HG02885 (cell line): ENCODE results near the gene ZDHHC8.

Experiments used
- ATAC-seq: cut with Tn5 transposase; IDR thresholded peaks from one replicate; pipeline ENCODE4 v1.9.1; 2021; ENCODE audit warnings: mild to moderate bottlenecking; ENCODE audit not compliant: unreplicated experiment, poor library complexity

Gene ZDHHC8

DNA sequence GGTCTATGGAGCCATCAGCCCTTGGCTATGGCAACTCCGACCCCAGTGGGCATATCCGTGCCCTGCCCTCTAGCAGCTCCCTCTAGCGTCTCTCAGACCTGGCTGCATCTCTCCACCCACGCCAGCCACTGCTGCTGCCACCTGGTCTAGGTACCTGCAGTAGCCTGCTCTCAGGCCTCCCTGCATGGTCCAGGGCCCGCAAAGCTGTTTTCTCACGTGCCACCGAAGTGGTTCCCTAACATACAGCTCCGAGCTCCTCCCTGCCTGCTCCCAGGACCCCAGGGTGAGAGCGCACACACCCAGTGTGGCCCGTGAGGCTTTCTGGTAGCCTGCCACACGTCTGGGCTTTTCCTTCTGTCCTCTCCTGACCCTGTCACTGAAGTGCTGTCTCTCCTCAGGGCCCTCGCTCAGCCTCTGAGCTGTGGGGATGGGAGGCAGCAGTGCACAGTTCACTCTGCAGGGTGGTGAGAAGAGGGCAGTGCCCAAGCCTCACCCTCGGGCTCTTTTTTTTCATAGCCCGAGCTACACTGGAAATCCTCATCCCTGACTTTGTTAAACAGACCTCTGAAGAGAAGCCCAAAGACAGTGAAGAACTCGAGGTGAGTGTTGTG, 37.3 kb upstream of the ZDHHC8 start:
- ATAC-seq, result no peak

DNA sequence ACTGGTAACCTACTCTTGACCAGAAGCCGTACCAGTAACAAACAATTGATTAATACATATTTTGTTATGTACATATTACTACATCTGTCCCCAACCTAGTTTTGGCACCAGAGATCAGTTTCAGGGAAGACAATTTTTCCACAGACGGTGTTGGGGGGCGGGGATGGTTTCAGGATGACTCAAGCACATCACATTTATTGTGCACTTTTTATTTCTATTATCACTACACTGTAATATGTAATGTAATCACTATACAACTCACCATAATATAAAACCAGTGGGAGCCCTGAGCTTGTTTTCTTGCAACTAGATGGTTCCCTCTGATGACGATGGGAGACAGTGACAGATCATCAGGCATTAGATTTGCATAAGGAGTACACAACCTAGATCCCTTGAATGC, 36.1 kb upstream of the ZDHHC8 start:
- ATAC-seq, result no peak

DNA sequence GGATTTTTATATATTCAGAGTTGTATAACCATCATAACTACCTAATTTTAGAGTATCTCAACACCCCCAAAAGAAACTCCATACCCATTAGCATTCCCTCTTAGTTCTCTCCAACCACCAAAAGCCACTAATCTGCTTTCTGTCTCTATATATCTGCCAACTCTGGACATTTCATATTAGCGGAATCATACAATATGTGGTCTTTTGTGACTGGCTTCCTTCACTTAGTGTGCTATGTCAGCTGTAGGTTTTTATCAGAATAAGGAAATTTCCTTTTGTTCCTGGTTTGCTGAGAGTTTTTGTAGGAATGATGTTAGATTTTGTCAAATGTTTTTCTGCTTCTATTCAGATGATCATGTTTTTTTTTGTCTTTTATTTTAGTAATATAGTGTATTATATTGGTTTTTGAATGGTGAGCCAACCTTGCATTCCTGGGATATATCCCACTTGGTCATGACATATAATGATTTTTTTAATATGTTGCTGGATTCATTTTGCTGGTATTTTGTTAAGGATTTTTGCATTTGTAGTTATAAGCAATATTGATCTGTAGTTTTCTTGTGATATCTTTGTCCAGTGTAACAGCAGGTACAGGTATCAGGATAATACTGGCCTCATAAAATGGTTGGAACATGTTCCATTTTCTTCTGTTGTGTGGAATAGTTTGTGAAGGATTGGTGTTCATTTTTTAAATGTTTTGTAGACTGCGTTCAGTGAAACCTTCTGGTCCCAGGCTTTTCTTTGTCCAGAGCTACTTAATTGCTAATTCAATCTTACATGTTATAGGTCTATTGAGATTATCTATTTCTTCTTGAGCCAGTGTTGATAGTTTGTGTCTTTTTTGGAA, 34.8 kb upstream of the ZDHHC8 start:
- ATAC-seq, result no peak

DNA sequence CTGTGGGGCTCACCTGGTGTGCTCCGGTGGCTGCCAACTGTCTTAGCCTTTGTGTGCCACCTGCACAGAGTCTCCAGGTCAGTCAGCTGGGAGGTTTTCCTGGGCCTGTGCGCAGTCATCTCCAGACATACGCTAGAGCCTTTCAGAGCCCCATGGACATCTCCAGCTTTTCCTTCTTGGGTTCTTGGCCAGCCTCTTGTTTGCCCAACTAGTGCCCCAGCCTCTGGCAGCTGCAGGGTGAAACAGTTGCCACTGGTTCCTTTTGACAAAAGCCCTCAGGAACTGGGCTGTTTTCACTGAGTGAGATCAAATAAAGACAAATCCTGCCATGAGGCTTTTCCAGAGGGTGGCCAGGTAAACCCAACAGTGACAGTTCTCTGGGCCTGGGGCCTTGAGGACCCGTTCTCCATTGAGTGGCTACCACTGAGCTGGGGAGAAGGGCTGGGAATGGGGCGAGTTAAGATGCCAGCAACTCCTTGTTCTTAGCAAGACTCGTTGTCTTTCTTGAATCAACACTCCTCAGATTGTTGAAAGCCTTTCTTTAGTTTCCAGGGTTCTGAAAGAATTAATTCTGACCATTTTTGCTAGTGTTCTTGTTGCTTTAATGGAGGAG, 32.4 kb upstream of the ZDHHC8 start:
- ATAC-seq, result no peak

DNA sequence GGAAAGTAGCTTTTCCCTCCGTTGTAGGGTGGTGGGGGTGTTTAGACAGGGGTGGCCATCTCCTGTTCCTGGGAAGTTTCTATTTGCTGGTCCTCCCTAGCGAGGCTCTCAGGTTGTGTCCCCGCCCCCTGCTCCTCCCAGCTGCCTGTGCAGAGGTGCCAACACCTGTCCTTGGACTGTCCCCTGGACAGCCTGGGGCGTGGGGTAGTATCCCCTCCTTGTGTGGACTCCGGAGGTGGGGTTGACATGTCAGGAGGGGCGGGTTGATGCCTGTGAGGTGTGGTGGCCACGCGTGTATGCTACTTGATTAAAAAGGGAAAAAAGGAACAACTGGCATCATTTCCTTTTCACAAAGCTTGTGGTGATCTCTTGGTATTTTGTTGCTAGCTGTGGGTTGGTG, 30.0 kb upstream of the ZDHHC8 start:
- no peak for ATAC-seq

DNA sequence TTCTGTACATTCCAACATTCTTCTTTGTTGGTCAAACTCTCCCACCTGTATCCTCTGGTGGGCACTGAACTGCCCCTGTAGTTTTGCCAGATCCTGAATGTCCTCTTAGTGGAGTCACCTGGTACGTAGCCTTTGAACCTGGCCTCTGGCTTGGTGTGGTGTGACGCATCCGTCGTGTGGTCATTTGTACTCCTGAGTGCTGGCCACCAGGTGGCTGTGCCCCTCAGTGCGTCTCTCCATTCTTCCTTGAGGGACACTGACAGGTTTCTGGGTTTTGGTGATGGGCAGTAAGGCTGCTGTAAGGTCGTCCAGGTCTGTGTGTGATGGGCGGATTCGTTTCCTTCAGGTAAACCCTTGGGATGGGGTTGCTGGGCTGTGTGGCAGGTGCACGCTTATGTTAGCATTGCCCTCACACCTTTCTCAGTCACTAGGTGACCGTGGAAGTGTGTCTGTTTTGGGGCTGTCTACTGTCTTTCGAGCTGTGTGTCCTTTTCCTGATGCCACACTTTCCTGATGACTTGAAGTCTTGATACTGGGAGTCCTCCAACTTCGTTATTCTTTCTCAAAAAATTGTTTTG, 29.3 kb upstream of the ZDHHC8 start:
- ATAC-seq, result no peak

DNA sequence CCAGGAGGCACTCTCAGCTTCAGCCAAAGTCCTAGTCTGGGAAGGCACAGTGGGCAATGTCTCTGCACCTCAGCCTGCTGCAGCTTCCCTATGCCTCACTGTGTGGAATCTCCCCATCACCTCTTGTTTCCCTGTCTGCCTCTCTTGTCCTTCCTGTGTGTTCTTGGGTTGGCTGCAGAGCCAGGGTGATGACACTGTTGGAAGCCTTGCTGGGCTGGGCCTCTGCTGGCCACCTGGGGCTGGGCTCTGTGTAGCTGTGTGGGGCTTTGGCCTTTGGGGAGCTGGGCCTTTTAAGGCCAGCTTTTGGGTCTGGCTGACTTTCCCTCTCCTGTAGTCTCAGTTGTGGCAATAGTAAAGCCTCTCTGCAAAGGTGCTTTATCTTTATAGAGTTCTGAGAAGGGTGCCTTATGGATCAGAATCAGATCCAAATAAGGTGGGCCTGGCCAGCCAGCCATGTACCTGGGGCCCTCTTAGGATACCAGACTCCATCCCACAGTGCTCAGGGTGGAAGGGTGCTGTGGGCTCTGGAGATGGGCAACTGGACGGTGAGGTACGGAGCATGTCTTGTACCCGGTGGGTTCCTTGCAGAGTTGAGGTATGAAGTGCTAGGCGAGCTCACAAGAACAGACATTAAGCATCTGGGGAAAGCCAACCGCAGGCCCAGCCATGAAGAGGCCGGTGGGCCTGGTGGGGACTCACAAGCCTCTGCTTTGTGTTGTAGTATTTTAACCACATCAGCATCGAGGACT, 26.0 kb upstream of the ZDHHC8 start:
- ATAC-seq, result no peak

DNA sequence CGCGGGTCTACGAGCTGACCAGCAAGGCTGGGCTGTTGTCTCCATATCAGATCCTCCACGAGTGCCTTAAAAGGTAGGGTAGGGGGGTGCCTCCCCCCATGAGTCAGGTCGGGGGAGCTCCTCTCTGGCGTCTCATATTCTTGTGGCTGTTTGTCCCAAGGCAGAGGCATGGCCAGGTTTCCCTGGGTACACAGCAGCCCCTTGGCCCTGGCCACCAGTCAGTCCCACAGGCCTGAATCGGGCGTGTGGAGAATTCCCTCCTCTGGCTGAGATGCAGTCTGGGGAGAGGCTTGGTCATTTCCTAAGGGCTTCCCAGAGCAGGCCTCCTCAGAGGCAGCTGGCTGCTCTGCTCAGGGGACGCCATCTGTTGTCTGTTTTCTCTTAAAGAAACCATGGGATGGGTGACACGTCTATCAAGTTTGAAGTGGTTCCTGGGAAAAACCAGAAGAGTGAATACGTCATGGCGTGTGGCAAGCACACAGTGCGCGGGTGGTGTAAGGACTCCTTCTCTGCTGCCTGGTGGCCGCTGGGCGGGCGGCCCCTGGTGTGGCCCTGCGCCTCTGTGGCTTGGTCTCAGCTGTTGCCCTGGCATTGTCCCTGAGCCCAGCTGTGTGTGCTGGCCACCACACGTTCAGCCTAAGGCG, 25.3 kb upstream of the ZDHHC8 start:
- ATAC-seq, result no peak

DNA sequence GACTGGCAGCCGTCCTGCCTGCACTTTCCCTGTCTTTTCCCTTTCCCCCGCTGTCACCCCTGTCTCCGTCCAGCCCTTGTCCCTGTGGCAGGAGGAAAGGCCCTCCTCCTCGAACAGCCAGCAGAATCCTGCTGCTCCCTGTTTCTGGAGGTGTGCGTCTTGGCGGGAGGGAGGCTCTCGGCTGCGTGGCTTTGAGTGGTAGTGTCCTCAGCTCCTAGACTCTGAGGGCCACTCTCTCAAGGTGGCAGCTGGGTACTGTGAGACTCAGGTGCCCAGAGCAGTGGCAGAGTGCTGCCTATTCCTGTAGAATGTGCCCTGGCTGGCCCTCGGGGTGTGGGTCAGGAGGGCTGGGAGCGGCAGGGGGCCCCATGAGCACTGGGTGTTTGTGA, 24.8 kb upstream of the ZDHHC8 start:
- no peak for ATAC-seq

DNA sequence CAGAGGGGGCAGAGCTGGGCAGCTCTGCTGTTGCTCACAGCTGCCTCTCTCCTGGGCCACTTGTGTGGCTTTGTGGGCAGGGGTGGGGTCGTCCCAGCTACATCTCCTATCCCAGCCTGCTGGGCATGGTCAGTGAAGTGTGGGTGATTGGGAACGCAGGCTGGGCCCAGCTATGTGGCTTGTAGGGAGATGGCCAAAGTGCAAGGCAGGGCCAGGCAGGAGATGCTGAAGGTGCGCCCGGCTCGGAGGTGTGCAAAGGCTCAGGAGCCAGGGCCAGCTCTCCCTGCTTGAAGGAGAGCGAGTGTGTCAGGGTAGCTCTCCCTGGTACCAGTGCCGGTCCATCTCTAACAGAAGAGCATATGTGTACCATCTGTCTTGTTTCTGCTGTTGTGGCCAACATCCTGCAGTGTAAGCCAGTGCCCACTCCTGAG, 24.1 kb upstream of the ZDHHC8 start:
- no peak for ATAC-seq

DNA sequence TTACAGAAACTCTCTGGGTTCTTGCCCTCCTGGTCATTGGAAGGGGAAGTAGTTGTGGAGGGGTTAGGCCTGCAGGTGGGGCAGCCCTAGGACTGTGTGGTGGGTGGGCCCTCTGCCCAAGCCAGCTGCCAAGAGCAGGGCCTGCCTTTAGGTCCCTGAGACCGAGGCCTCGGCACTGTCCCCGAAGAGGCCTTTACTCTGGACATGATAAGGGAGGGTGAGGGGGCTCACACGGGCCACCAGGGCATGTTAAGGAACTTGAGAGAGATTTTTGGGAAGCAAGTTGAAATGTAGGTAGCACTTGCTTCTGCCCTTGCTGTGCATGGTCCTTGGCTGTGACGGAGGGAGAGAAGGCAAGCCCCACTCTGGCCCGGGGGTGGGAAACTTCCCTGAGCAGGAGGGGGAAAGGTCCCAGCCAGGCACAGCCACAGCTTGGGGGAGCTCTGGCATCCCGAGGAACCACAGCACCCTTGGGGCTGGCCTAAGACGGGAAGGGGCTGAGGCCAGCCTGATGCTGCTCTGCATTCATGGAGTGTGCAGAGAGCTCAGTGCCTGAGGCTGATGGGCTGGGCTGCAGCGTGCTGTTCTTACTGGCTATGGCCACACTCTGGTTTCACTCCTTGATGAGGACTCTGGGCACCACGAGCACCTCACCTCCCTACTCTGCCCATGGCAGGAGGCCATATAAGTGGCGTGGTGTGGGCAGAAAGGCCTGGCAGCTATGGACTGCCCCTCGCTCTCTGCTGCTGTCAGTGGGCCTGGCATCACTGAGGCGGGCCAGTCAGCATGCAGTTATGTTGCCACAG, 23.4 kb upstream of the ZDHHC8 start:
- ATAC-seq, result no peak

DNA sequence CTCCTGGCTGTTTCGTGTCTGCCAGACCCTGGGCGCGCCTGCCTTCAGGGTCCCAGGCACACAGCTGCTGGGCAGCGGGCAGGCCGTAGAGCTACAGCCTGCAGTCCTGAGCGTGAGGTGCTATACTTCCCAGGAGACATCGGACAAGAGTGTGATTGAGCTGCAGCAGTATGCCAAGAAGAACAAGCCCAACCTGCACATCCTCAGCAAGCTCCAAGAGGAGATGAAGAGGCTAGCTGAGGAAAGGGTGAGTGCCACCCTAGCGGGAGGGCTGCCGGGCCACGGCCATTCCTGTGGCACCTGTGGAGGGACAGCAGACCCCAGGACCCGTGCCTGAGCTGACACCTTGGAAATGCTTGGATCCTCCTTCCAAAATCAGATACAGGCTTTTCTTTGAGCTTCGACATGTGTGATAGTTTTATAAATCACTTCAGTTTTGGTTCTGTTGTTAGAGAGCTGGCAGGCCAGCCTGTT, 22.8 kb upstream of the ZDHHC8 start:
- ATAC-seq, result no peak

DNA sequence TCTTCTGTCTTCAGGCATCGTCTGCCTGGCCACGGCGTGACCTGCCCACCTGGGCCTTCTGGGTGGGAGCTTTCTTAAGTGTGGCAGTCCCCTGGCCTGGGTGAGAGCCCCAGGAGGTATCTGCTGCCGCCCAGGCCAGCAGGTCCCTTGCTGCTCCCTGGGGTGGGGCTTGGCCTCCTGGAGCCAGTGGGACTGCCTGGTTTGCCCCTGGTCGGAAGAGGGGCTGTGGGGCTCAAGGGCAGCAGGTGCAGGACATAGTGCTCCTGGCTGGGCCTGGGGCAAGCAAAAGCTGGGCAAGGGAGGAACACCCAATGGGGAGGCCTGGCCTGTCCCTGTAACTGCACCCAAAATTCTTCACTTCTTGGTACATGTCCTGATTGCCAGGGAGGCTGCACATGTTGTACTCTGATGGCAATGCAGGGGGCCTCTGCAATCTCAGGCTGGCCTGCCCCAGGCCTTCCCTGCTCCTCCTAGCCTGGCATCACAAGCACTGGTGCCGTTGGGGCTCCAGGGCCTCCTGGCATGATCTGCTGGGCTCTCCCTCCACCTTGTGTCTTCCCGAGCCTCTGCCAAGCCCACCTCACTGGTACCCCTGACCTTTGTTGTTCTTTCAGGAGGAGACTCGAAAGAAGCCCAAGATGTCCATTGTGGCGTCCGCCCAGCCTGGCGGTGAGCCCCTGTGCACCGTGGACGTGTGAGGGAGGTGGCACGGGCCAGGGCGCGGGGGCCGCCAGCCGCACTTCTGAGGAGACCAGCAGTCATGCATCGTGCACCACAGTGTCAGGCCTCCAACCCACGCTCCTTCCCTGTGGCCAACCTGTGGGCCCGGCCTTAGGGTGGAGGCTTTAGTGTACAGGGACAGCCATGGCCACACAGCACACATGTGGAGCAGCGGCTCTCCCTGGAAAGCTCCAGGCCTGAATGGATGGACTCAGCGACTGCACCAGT, 21.9 kb upstream of the ZDHHC8 start:
- ATAC-seq, result no peak

DNA sequence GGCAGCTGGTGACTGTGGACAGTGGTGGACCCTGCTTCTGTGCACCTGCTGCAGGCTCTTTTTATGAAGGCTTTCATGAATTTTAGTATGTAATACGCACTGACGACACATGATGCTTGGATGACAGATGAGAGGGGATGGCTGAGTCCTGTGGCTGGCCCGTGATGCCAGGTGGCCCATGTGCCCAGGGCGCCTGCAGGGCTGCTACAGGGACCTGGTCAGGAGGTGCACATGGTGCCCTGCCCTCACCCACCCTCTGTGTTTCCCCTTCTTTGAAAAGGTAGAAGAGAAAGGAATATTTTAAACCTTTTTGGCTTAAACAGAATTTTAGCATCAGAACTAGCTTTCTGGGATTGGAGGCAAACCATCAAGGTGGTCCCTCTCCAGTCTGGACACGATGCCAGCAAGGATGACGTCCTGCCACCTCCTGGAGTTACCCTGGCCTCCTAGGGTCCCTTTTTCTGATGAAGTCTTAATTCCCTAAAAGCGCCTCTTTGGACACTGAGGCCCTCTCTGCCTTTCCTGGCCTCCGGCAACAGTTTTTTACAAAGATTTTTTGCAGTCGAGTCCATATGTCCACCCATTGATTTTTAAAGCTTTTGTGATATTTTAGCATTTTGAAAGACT, 21.1 kb upstream of the ZDHHC8 start:
- no peak for ATAC-seq

DNA sequence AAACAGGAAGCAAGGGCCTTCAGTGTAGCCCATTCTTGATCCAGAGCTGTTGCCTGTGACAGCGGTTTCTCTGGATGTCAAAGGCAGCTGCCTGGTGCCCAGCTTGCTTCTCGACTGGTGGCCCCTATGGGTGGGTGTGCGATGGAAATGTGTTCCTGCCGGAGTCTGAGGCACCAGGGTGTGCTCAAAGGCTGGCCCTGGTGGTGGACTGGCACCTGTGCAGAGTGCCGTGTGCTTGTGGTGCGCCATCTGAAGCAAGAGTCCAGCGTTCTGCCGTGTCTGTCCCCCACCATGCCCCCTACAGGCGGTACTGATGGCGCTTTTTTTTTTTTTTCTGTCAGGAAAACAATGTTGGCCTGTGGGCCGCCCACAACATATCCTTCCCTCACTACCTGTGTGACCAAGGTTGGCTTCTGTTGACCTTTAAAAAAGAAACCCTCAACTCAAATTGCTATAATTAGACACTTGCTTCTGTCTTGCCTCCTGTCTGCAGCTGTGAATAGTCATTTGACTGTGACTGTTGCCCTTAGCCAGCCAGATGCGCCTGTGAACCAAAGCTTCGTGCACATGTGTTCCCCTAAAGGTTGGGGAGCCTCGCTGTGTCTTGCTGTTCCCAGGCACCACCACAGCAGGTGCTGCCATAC, 20.4 kb upstream of the ZDHHC8 start:
- no peak for ATAC-seq

DNA sequence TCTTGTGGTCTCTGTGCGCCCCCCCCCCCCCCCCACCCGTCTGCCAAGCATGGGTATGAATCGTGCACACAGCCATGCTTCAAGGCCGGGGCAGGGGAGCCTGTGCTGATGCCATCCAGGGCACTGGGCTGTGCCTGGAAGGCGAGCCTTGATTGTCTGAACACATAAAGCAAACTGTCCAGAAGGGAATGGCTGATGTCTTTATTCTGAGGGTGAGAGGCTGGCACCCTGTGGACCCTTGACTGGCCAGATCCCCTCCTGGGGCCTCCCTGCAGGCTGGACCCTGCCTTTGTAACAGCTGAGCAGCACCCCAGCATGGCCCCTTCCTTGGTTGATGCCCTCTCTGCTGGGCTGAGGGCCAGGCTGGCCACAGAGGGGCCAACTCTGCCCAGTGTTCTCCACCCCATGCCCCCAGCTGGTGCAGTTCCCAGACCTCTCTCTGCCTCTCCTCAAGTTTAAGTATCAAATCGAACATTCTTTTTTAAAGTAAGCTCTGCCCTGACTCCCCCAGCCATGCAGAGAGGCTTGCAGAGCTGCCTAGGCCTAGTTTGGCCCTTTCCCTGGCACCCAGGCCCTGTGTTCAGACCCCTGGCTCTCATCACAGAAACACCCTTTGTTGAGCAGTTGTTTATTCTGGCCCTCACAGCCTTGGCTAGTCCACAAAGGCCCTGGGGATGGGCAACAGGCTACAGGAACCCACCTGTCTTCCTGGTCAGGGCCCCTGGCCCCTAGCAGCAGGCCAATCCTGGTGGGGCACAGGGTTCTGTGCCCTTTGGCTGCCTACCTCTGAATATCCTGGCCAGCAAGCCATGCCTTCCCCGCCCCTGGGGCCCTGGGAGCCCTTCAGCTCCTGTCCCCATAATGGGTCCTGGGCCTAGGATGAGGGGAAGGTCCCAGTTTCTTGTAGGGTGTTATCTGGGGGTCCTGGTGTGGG, 19.6 kb upstream of the ZDHHC8 start:
- ATAC-seq, result no peak
